K562 (cell line): ENCODE results near the gene AGPAT1. TPM values are rescaled to one million over a fixed set of nuclear protein-coding genes. Genes with fewer than 3 reads are reported as not detected.

Experiments
- ATF3 ChIP-seq, 2 experiments: fragments of 450-650 bp in 1 of 2; sonication (generic) in 1 of 2; formaldehyde crosslinking in 1 of 2; IDR thresholded peaks in 1 of 2; conservative IDR thresholded peaks in 1 of 2; 2 replicates each; pipeline versions ENCODE4 v1.6.1 to v1.8.1; 2016 to 2023; ENCODE audit warnings: mild to moderate bottlenecking in 2 of 2, moderate library complexity in 2 of 2, inconsistent platforms in 1 of 2, missing genetic modification reagents in 1 of 2
- BCOR ChIP-seq: fragments of 450-650 bp; IDR thresholded peaks from 2 replicates; pipeline ENCODE4 v1.6.1; 2016
- CTBP1 ChIP-seq: fragments of 450-650 bp; IDR thresholded peaks from 2 replicates; pipeline ENCODE4 v1.6.1; 2016; ENCODE audit warnings: borderline replicate concordance
- ELF4 ChIP-seq: fragments of 450-650 bp; formaldehyde crosslinking; IDR thresholded peaks from 2 replicates; pipeline ENCODE4 v1.4.0; 2022; ENCODE audit warnings: missing genetic modification characterization
- HBP1 ChIP-seq: fragments of 450-650 bp; formaldehyde crosslinking; IDR thresholded peaks from 2 replicates; pipeline ENCODE4 v1.4.0; 2022; ENCODE audit warnings: missing genetic modification characterization
- HEY1 ChIP-seq: fragments of 250-450 bp; sonication (Bioruptor Pico); IDR thresholded peaks from 2 replicates; pipeline ENCODE4 v1.5.0; 2020; ENCODE audit warnings: mild to moderate bottlenecking, moderate library complexity, borderline replicate concordance
- IFI16 ChIP-seq: fragments of 250-450 bp; sonication (Bioruptor Pico); IDR thresholded peaks from 2 replicates; pipeline ENCODE4 v2.1.2; 2022; ENCODE audit warnings: mild to moderate bottlenecking, inconsistent platforms
- PHF20 ChIP-seq: fragments of 450-650 bp; IDR thresholded peaks from 2 replicates; pipeline ENCODE4 v1.6.1; 2018; ENCODE audit not compliant: partially characterized antibody
- TAL1 ChIP-seq: fragments of 450-650 bp; IDR thresholded peaks from 2 replicates; pipeline ENCODE4 v1.6.1; 2016; ENCODE audit warnings: mild to moderate bottlenecking
- ZKSCAN8 ChIP-seq: fragments of 200-800 bp; sonication (Bioruptor generic); IDR thresholded peaks from 2 replicates; pipeline ENCODE4 v1.6.1; 2016; ENCODE audit warnings: missing genetic modification characterization, missing compliant biosample characterization
- ZNF311 ChIP-seq: fragments of 250-450 bp; sonication (Bioruptor Pico); IDR thresholded peaks from 2 replicates; pipeline ENCODE4 v1.4.0; 2020; ENCODE audit warnings: mild to moderate bottlenecking, moderate library complexity
- polyA plus RNA-seq, 8 experiments: library from polyadenylated mRNA; depleted of rRNA in 4 of 8; stranded (reverse) in 5 of 8; unstranded in 3 of 8; fragments of >200 nt; fragmentation: Nextera tagmentation in 2 of 8; fragmentation: Illumina TruSeq in 1 of 8; extraction: Ambion mirVana in 2 of 8; extraction: Trizol in 1 of 8; gene quantifications; 2 replicates each; pipeline versions ENCODE4 v1.2.1 to v1.2.3, GENCODE V29; 2011 to 2014; ENCODE audit warnings: inconsistent platforms in 1 of 8, missing spikeins in 1 of 8
- total RNA-seq, 7 experiments: library from RNA; depleted of rRNA in 6 of 7; stranded (reverse); fragments of >200 nt in 6 of 7; fragmentation: Illumina TruSeq in 2 of 7; extraction: Trizol in 2 of 7; gene quantifications; 2 replicates each; pipeline versions ENCODE4 v1.2.1 to v1.2.3, GENCODE V29; 2011 to 2021; ENCODE audit warnings: low replicate concordance in 1 of 7
- TF ChIP-seq, protein P1 (sequence below), 2 experiments: fragments of 150-350 bp in 1 of 2; IDR thresholded peaks; 2 replicates each; pipeline ENCODE4 v1.6.1; 2012 to 2016; ENCODE audit warnings: low read depth in 2 of 2, low read length in 2 of 2, mild to moderate bottlenecking in 1 of 2, moderate library complexity in 1 of 2
- TF ChIP-seq, protein P2 (sequence below), 2 experiments: fragments of 450-650 bp; formaldehyde crosslinking in 1 of 2; IDR thresholded peaks; 2 replicates each; pipeline versions ENCODE4 v1.4.0 to v1.6.1; 2014 to 2020; ENCODE audit warnings: mild to moderate bottlenecking in 2 of 2, borderline replicate concordance in 1 of 2, low read depth in 1 of 2

The AGPAT1 gene
- total and polyA plus RNA-seq, 9 of the 15 experiments (the other 6 are each of a cell fraction or from before 2014, with no cell fraction given): 37.9 to 176 (median 69.4) TPM

- TF ChIP-seq HEY1 (no peak), BCOR (peak; percentile 96), TAL1 (peak; percentile 100), CTBP1 (peak; percentile 95), ATF3 (IDR thresholded peaks at IDR 0.05) (0 out of 2 replicates have a peak, but pooled peaks have one; percentile 25), ATF3 (CRISPR knock-in tag; conservative IDR thresholded peaks at IDR 0.05) (no peak), PHF20 (peak; percentile 67), ELF4 (CRISPR knock-in tag) (peak; percentile 95), IFI16 (no peak), HBP1 (CRISPR knock-in tag) (peak; percentile 74; the same call in 1 of the 2 replicates), ZNF311 (peak; percentile 68), ZKSCAN8 (no peak; the same call in 1 of the 2 replicates)
- TF ChIP-seq, protein P1, sequence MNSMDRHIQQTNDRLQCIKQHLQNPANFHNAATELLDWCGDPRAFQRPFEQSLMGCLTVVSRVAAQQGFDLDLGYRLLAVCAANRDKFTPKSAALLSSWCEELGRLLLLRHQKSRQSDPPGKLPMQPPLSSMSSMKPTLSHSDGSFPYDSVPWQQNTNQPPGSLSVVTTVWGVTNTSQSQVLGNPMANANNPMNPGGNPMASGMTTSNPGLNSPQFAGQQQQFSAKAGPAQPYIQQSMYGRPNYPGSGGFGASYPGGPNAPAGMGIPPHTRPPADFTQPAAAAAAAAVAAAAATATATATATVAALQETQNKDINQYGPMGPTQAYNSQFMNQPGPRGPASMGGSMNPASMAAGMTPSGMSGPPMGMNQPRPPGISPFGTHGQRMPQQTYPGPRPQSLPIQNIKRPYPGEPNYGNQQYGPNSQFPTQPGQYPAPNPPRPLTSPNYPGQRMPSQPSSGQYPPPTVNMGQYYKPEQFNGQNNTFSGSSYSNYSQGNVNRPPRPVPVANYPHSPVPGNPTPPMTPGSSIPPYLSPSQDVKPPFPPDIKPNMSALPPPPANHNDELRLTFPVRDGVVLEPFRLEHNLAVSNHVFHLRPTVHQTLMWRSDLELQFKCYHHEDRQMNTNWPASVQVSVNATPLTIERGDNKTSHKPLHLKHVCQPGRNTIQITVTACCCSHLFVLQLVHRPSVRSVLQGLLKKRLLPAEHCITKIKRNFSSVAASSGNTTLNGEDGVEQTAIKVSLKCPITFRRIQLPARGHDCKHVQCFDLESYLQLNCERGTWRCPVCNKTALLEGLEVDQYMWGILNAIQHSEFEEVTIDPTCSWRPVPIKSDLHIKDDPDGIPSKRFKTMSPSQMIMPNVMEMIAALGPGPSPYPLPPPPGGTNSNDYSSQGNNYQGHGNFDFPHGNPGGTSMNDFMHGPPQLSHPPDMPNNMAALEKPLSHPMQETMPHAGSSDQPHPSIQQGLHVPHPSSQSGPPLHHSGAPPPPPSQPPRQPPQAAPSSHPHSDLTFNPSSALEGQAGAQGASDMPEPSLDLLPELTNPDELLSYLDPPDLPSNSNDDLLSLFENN (IDR thresholded peaks at IDR 0.05; ENCODE audit: low read depth in 2 of 2, low read length in 2 of 2): peak in 1 of 2 experiments; percentile 97; a peak in 2 of 4 replicates
- TF ChIP-seq, protein P2, sequence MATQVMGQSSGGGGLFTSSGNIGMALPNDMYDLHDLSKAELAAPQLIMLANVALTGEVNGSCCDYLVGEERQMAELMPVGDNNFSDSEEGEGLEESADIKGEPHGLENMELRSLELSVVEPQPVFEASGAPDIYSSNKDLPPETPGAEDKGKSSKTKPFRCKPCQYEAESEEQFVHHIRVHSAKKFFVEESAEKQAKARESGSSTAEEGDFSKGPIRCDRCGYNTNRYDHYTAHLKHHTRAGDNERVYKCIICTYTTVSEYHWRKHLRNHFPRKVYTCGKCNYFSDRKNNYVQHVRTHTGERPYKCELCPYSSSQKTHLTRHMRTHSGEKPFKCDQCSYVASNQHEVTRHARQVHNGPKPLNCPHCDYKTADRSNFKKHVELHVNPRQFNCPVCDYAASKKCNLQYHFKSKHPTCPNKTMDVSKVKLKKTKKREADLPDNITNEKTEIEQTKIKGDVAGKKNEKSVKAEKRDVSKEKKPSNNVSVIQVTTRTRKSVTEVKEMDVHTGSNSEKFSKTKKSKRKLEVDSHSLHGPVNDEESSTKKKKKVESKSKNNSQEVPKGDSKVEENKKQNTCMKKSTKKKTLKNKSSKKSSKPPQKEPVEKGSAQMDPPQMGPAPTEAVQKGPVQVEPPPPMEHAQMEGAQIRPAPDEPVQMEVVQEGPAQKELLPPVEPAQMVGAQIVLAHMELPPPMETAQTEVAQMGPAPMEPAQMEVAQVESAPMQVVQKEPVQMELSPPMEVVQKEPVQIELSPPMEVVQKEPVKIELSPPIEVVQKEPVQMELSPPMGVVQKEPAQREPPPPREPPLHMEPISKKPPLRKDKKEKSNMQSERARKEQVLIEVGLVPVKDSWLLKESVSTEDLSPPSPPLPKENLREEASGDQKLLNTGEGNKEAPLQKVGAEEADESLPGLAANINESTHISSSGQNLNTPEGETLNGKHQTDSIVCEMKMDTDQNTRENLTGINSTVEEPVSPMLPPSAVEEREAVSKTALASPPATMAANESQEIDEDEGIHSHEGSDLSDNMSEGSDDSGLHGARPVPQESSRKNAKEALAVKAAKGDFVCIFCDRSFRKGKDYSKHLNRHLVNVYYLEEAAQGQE (IDR thresholded peaks at IDR 0.05; ENCODE audit: borderline replicate concordance): 0 out of 2 replicates have a peak, but pooled peaks have one; percentile 15
- TF ChIP-seq, protein P2 (CRISPR knock-in tag; IDR thresholded peaks at IDR 0.05; ENCODE audit: low read depth): no peak
Measured at GRCh38 chr6:32131439-32131948, 44.4 kb downstream of the AGPAT1 start (continued).
